K562 (cell line): ENCODE data around the gene KRTAP10-8. TPM values are rescaled to one million over a fixed set of nuclear protein-coding genes. Genes with fewer than 3 reads are reported as not detected.

Experiments used
- ATAC-seq: fragments of 200-7000 bp; cut with Tn5 transposase; 3 replicates; pipeline ENCODE4 v1.9.1; 2020; ENCODE audit warnings: moderate library complexity
- BruUV-seq: library from RNA; stranded (reverse); fragments of 400-500 nt; replicated peaks from 2 replicates; lab custom pipeline; 2021; lab: Mats Ljungman, UMichigan
- CTCF ChIA-PET: fragments of 300-600 bp; formaldehyde crosslinking; extraction: SDS; loops from one replicate; lab custom pipeline; 2021; ENCODE audit warnings: low intra/inter-chr PET ratio; lab: Yijun Ruan, JAX
- POLR2A ChIA-PET: fragments of 300-600, 350-650 bp; sonication (Branson Sonifier 250); formaldehyde crosslinking; extraction: SDS; loops from one replicate; lab custom pipeline; 2021; ENCODE audit warnings: antibody characterized with exemption, inconsistent platforms; lab: Yijun Ruan, JAX
- DNase-seq, 4 experiments: peaks; one replicate each; pipeline versions ENCODE4 v3.0.0 to v3.0.0-alpha.2; 2011 to 2018; ENCODE audit warnings: low spot score in 3 of 4, mixed read lengths in 3 of 4; ENCODE audit errors: extremely low read depth in 1 of 4
- FAIRE-seq: peaks from 2 replicates; lab custom pipeline; 2011; peaks lifted over from hg19 to GRCh38; lab: Jason Lieb, UNC
- H2AFZ ChIP-seq: 2 replicates; pipeline ENCODE4 v1.6.0; 2011; ENCODE audit warnings: low read depth, low read length, control low read depth, inconsistent platforms
- H3K27ac ChIP-seq: fragments of 200-600 bp; 3 replicates; pipeline ENCODE4 v1.8.0; 2011; ENCODE audit warnings: low read depth, mild to moderate bottlenecking, control low read depth, inconsistent platforms, low read length, moderate library complexity, mixed read lengths; ENCODE audit errors: extremely low read depth
- H3K27me3 ChIP-seq, 2 experiments: fragments of 300-600 bp in 1 of 2; 2 replicates in 1 of 2; 3 replicates in 1 of 2; pipeline versions ENCODE4 v1.6.0 to v1.8.0; 2011; ENCODE audit warnings: inconsistent platforms in 2 of 2, low read length in 2 of 2, mild to moderate bottlenecking in 1 of 2, mixed read lengths in 1 of 2, moderate library complexity in 1 of 2; ENCODE audit not compliant: control insufficient read depth in 2 of 2, insufficient read depth in 2 of 2
- H3K36me3 ChIP-seq: fragments of 300-600 bp; 3 replicates; pipeline ENCODE4 v1.8.0; 2011; ENCODE audit warnings: mild to moderate bottlenecking, low read length, inconsistent platforms; ENCODE audit not compliant: control insufficient read depth, insufficient read depth
- H3K4me1 ChIP-seq, 2 experiments: fragments of 200-600 bp in 1 of 2; replicated peaks in 1 of 2; 2 replicates in 1 of 2; 3 replicates in 1 of 2; pipeline versions ENCODE4 v1.5.1 to v1.8.0; 2011; ENCODE audit warnings: inconsistent platforms in 2 of 2, low read length in 2 of 2, mild to moderate bottlenecking in 1 of 2, mixed read lengths in 1 of 2, moderate library complexity in 1 of 2; ENCODE audit not compliant: control insufficient read depth in 2 of 2, insufficient read depth in 2 of 2
- H3K4me2 ChIP-seq: 2 replicates; pipeline ENCODE4 v1.6.1; 2011; ENCODE audit warnings: low read length, control low read depth, inconsistent platforms, mixed read lengths; ENCODE audit not compliant: insufficient read depth
- H3K4me3 ChIP-seq: fragments of 200-600 bp; sonication (generic), shearing (Covaris generic); 2 replicates; pipeline ENCODE4 v1.5.1; 2016; ENCODE audit warnings: control low read depth, inconsistent platforms
- H3K79me2 ChIP-seq: fragments of 200-600 bp; 3 replicates; pipeline ENCODE4 v1.8.0; 2011; ENCODE audit warnings: low read length, inconsistent platforms; ENCODE audit not compliant: control insufficient read depth, insufficient read depth
- H3K9ac ChIP-seq, 2 experiments: 2 replicates each; pipeline versions ENCODE4 v1.6.0 to v1.6.1; 2011; ENCODE audit warnings: low read depth in 2 of 2, low read length in 2 of 2, control low read depth in 1 of 2, inconsistent platforms in 1 of 2, mild to moderate bottlenecking in 1 of 2, mixed read lengths in 1 of 2; ENCODE audit not compliant: insufficient read depth in 1 of 2
- H3K9me1 ChIP-seq: one replicate; pipeline ENCODE4 v1.6.0; 2011; ENCODE audit warnings: inconsistent platforms, mild to moderate bottlenecking, low read length, moderate library complexity; ENCODE audit not compliant: control insufficient read depth, insufficient read depth
- H3K9me3 ChIP-seq: replicated peaks from 2 replicates; pipeline ENCODE4 v1.5.1; 2011; ENCODE audit warnings: low read depth, low read length, inconsistent platforms; ENCODE audit not compliant: control insufficient read depth, insufficient read depth
- H4K20me1 ChIP-seq: replicated peaks from 2 replicates; pipeline ENCODE4 v1.6.1; 2011; ENCODE audit warnings: low read length, inconsistent platforms, mixed read lengths; ENCODE audit not compliant: control insufficient read depth, insufficient read depth
- ATF1 ChIP-seq, 2 experiments: fragments of 450-650 bp in 1 of 2; IDR thresholded peaks; 2 replicates each; pipeline ENCODE4 v1.6.1; 2016; ENCODE audit warnings: missing compliant biosample characterization in 1 of 2, missing genetic modification characterization in 1 of 2
- CSDE1 ChIP-seq, 2 experiments: fragments of 450-650 bp; IDR thresholded peaks; 2 replicates each; pipeline ENCODE4 v1.6.1; 2016; ENCODE audit warnings: mild to moderate bottlenecking in 1 of 2
- GABPA ChIP-seq: fragments of 200-800 bp; sonication (Bioruptor generic); conservative IDR thresholded peaks from 2 replicates; pipeline ENCODE4 v1.6.1; 2016; ENCODE audit warnings: low read depth, missing genetic modification characterization, missing compliant biosample characterization
- HDAC1 ChIP-seq, 2 experiments: fragments of 450-650 bp; IDR thresholded peaks; 2 replicates each; pipeline ENCODE4 v1.6.1; 2016 to 2017; ENCODE audit warnings: inconsistent platforms in 1 of 2, mild to moderate bottlenecking in 1 of 2, moderate library complexity in 1 of 2
- JUN ChIP-seq, 2 experiments: sonication (generic) in 1 of 2; formaldehyde crosslinking in 1 of 2; IDR thresholded peaks; 2 replicates each; pipeline versions ENCODE4 v1.6.1 to v1.8.0; 2012 to 2022; ENCODE audit warnings: borderline replicate concordance in 2 of 2, mild to moderate bottlenecking in 2 of 2, improper control_type of control experiment in 1 of 2, low read depth in 1 of 2, low read length in 1 of 2, missing genetic modification reagents in 1 of 2
- NFYB ChIP-seq: IDR thresholded peaks from 2 replicates; pipeline ENCODE4 v1.6.1; 2011; ENCODE audit warnings: mild to moderate bottlenecking, moderate library complexity; ENCODE audit not compliant: insufficient read length; ENCODE audit errors: extremely low read depth
- PURB ChIP-seq: sonication (generic); formaldehyde crosslinking; IDR thresholded peaks from 2 replicates; pipeline ENCODE4 v1.9.0; 2021; ENCODE audit warnings: low read depth, mild to moderate bottlenecking, missing genetic modification reagents
- SREBF2 ChIP-seq: sonication (generic); formaldehyde crosslinking; IDR thresholded peaks from 2 replicates; pipeline ENCODE4 v1.4.0; 2020; ENCODE audit warnings: mild to moderate bottlenecking, missing genetic modification reagents
- ZNF444 ChIP-seq: fragments of 250-450 bp; sonication (Bioruptor Pico); IDR thresholded peaks from 2 replicates; pipeline ENCODE4 v1.4.0; 2020; ENCODE audit warnings: mild to moderate bottlenecking, moderate library complexity
- ZNF717 ChIP-seq: fragments of 250-450 bp; sonication (Bioruptor Pico); IDR thresholded peaks from 2 replicates; pipeline ENCODE4 v1.5.0; 2021
- ZZZ3 ChIP-seq: fragments of 450-650 bp; IDR thresholded peaks from 2 replicates; pipeline ENCODE4 v1.6.1; 2016; ENCODE audit warnings: antibody characterized with exemption, mild to moderate bottlenecking, moderate library complexity
- WGBS: fragments of 100-300 bp; shearing (Covaris generic); methylation state at CpG from one replicate; pipeline ENCODE4 v1.1.6; 2016; ENCODE audit warnings: low coverage, mixed read lengths; ENCODE audit not compliant: insufficient coverage; ENCODE audit errors: missing lambda C conversion rate; 5-methylcytosine and 5-hydroxymethylcytosine counted together
- in situ Hi-C: fragments of 300-500 bp; cut with MboI; formaldehyde crosslinking; loops from 4 replicates; pipeline ENCODE4 v1.15.0; 2018; ENCODE audit warnings: inconsistent platforms, mixed read lengths
- intact Hi-C: fragments of 100-400 bp; cut with micrococcal nuclease; formaldehyde crosslinking; loops from 2 replicates; pipeline ENCODE4 v1.14.2; 2022
- polyA plus RNA-seq, 8 experiments: library from polyadenylated mRNA; depleted of rRNA in 4 of 8; stranded (reverse) in 5 of 8; unstranded in 3 of 8; fragments of >200 nt; fragmentation: Nextera tagmentation in 2 of 8; fragmentation: Illumina TruSeq in 1 of 8; extraction: Ambion mirVana in 2 of 8; extraction: Trizol in 1 of 8; gene quantifications; 2 replicates each; pipeline versions ENCODE4 v1.2.1 to v1.2.3, GENCODE V29; 2011 to 2014; ENCODE audit warnings: inconsistent platforms in 1 of 8, missing spikeins in 1 of 8
- total RNA-seq, 7 experiments: library from RNA; depleted of rRNA in 6 of 7; stranded (reverse); fragments of >200 nt in 6 of 7; fragmentation: Illumina TruSeq in 2 of 7; extraction: Trizol in 2 of 7; gene quantifications; 2 replicates each; pipeline versions ENCODE4 v1.2.1 to v1.2.3, GENCODE V29; 2011 to 2021; ENCODE audit warnings: low replicate concordance in 1 of 7
- TF ChIP-seq, protein P1 (sequence below): fragments of 250-450 bp; sonication (Bioruptor Pico); IDR thresholded peaks from 2 replicates; pipeline ENCODE4 v1.5.0; 2021; ENCODE audit warnings: mild to moderate bottlenecking, moderate library complexity
- TF ChIP-seq, protein P2 (sequence below): fragments of 450-650 bp; IDR thresholded peaks from 2 replicates; pipeline ENCODE4 v1.6.1; 2016; ENCODE audit warnings: missing biosample characterization, missing genetic modification characterization
- TF ChIP-seq, protein P3 (sequence below): fragments of 250-450 bp; sonication (Bioruptor Pico); IDR thresholded peaks from 2 replicates; pipeline ENCODE4 v1.4.0; 2020; ENCODE audit warnings: mild to moderate bottlenecking
- TF ChIP-seq, protein P4 (sequence below): sonication (generic); formaldehyde crosslinking; IDR thresholded peaks from 2 replicates; pipeline ENCODE4 v1.8.0; 2022; ENCODE audit warnings: mild to moderate bottlenecking, missing genetic modification reagents

Gene KRTAP10-8
- total and polyA plus RNA-seq, 9 of the 15 experiments (the other 6 are each of a cell fraction or from before 2014, with no cell fraction given) = not detected

DNA sequence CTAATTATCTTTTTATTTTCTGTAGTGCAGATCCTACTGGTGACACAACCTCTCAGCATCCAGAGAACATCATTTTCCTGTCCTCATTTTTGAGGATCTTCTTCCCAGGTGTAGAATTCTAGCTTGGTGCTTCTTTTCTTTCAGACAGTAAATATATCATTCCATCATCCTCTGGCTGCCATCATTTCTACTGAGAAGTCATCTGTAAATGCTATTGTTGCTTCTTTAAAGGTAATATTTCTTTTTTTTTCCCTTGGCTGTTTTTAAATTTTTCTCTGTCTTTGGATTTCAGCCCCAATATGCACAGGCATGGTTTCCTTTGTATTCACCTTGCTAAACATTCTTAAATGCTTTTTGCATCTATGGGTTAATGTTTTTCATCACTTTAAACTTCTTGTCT, 11.7 kb downstream of the KRTAP10-8 start (continued):
- no peak for TF ChIP-seq PURB (CRISPR knock-in tag)
- TF ChIP-seq GABPA (tag) = no peak
- no peak for TF ChIP-seq JUN (IDR thresholded peaks at IDR 0.05; ENCODE audit: borderline replicate concordance, low read depth, low read length)
- TF ChIP-seq JUN (CRISPR knock-in tag; IDR thresholded peaks at IDR 0.05; ENCODE audit: borderline replicate concordance) = no peak
- no peak for TF ChIP-seq ZNF717 (CRISPR knock-in tag)

DNA sequence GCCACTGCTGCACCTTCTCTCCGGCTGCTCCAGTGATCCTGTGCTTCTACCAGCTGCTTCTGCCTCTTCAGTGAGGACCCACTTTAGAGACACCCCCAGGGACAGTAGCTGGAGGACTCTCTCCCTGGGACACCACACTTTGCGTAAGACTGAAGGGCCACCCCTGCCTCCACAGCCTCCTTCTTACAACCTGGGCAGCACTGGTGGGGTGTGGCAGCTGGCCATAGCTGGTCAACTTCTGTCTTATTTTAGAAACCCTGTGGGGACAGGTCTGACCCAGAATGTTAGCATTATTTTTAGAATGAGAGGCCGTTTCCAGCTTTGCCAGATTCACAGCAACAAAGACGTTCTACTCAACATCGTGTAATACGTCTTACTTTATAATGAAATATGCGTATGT, 13.9 kb downstream of the KRTAP10-8 start:
- ChIA-PET CTCF (no interaction called here), POLR2A (interaction anchor here (0.6 kb wide), 1 partner anchor 12 kb away, joined by 3 read pairs; no protein-coding TSS in a partner anchor)
- H3K36me3 ChIP-seq = no peaks in the 10 kb centered on the region
- no peaks in the 10 kb centered on the region for H4K20me1 ChIP-seq
- DNase-seq = no peak
- intact Hi-C loops = no loop called here
- H3K9me1 ChIP-seq = no peaks in the 10 kb centered on the region
- BruUV-seq = no TSS peak
- H3K9ac ChIP-seq = no peak overlapping the region
- H3K4me3 ChIP-seq = no peak overlapping the region
- in situ Hi-C loops = no loop called here
- WGBS = 4% methylated on average over 7 of the region's 7 CpGs
- H3K27me3 ChIP-seq = peaks cover 0 to 6% of the 10 kb centered on the region in 2 experiments; a peak in 1 of 5 replicates
- no peak overlapping the region for H3K4me2 ChIP-seq
- H3K9me3 ChIP-seq = peaks cover 5% of the 10 kb centered on the region; the same call in 1 of the 2 replicates
- FAIRE-seq = no peak
- no peaks in the 10 kb centered on the region for H3K4me1 ChIP-seq
- no peak overlapping the region for H2AFZ ChIP-seq
- no peaks in the 10 kb centered on the region for H3K79me2 ChIP-seq
- no peak overlapping the region for H3K27ac ChIP-seq
- ATAC-seq = no peak
- TF ChIP-seq ZZZ3 (no peak), NFYB (no peak), ZNF444 (CRISPR knock-in tag) (no peak), CSDE1 (IDR thresholded peaks at IDR 0.05) (no peak), HDAC1 (IDR thresholded peaks at IDR 0.05) (no peak), ATF1 (CRISPR knock-in tag; IDR thresholded peaks at IDR 0.05) (no peak), ATF1 (tag; IDR thresholded peaks at IDR 0.05) (no peak), SREBF2 (CRISPR knock-in tag) (no peak)
- TF ChIP-seq, protein P1, sequence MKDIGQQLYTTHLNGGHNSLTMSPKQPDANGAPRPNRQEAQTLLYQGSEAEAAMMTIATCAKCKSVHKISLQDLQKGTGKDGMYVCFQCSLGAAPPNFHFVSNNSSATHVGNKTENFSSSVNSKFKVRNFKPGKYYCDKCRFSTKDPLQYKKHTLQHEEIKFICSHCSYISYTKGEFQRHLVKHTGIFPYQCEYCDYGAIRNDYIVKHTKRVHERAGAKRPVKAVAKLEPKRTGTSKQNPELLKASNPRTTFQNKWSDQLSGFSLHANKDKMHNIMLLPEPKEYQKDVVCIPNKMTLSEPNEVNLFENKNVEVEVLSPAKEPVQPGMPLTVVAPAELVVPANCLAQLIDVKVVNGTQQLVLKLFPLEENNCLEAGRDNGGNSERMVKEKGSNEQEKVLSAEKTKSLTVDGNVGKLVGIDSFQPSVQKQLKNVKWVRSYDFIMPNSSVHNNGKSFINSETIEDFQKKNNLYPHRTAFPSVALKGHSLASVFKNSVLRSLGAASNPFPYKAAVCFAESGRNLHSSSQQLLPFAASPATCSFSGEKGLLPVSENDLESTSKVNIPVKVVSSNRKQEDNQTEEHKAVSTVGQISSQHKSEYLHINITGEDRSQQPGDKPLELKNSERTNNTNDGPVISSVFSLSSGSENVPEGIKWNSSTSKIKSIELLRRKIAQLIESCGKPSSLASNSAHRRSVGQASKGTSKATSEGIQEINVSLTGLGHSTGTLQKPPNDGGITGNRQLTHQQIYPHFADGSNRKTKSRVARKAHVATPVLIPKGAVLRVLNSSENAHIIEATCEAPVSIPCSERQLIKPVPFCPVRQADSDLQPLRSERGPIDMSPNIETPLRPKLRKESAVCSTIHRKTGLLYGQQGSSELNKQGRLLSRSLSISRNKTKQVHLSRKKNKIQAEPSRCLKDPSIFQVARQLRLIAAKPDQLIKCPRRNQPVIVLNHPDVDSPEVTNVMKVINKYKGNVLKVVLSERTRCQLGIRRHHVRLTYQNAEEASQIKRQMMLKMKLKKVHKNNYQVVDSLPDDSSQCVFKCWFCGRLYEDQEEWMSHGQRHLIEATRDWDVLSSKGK (CRISPR knock-in tag) = no peak
- TF ChIP-seq, protein P2, sequence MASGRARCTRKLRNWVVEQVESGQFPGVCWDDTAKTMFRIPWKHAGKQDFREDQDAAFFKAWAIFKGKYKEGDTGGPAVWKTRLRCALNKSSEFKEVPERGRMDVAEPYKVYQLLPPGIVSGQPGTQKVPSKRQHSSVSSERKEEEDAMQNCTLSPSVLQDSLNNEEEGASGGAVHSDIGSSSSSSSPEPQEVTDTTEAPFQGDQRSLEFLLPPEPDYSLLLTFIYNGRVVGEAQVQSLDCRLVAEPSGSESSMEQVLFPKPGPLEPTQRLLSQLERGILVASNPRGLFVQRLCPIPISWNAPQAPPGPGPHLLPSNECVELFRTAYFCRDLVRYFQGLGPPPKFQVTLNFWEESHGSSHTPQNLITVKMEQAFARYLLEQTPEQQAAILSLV (tag) = no peak
- TF ChIP-seq, protein P3, sequence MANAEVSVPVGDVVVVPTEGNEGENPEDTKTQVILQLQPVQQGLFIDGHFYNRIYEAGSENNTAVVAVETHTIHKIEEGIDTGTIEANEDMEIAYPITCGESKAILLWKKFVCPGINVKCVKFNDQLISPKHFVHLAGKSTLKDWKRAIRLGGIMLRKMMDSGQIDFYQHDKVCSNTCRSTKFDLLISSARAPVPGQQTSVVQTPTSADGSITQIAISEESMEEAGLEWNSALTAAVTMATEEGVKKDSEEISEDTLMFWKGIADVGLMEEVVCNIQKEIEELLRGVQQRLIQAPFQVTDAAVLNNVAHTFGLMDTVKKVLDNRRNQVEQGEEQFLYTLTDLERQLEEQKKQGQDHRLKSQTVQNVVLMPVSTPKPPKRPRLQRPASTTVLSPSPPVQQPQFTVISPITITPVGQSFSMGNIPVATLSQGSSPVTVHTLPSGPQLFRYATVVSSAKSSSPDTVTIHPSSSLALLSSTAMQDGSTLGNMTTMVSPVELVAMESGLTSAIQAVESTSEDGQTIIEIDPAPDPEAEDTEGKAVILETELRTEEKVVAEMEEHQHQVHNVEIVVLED (CRISPR knock-in tag) = no peak
- TF ChIP-seq, protein P4, sequence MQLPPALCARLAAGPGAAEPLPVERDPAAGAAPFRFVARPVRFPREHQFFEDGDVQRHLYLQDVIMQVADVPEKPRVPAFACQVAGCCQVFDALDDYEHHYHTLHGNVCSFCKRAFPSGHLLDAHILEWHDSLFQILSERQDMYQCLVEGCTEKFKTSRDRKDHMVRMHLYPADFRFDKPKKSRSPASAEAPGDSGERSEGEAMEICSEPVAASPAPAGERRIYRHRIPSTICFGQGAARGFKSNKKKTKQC (CRISPR knock-in tag) = no peak
